ENCODE results near the gene CAPZB. TPM values are rescaled to one million over a fixed set of nuclear protein-coding genes. Genes with fewer than 3 reads are reported as not detected.

CAPZB gene
- polyA plus RNA-seq, 3 donors: 229 to 280 (median 234) TPM

- DNase-seq (ENCODE audit: extremely low read depth in 1 of 11, low read depth in 9 of 11, low spot score in 4 of 11): no peak
Observed at GRCh38 chr1:19349999-19350398, 135.3 kb downstream of the CAPZB start.

DNA sequence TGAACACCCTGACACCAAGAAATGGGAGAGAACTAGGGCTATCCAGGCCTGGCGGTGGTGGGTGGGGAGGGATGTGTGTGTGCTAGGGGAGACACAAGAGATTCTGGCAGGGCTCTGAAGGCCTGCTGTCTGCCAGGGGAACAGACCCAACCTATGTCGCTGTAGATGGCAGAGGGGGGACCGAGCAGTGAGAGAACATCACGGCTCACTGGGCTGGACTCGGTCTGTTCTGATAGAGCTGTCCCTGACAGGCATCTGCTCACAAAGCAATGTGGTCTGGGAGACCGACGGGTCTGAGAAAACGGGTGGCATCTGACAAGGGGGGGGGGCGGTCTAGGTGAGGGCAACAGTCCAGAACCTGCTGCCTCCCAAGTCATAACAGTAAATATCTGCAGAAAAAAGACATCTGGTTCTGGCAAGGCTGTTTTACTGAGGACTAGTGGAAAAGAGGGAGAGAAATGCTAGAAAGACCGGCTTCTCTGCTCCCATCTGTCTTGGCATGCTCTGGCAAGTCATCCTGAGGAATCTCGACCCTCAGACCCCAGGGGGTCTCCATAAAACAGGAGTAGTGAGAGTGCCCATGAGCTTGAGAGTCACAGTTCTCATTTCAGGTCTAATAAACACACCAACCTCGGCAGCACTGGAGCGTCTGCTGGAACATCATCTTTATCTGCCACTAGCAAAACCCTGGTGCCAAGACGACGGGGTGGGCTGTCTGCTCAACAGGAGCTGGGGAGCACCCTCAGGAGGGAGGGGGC, 136.7 kb downstream of the CAPZB start:
- no peak for DNase-seq (ENCODE audit: extremely low read depth in 1 of 11, low read depth in 9 of 11, low spot score in 4 of 11)

DNA sequence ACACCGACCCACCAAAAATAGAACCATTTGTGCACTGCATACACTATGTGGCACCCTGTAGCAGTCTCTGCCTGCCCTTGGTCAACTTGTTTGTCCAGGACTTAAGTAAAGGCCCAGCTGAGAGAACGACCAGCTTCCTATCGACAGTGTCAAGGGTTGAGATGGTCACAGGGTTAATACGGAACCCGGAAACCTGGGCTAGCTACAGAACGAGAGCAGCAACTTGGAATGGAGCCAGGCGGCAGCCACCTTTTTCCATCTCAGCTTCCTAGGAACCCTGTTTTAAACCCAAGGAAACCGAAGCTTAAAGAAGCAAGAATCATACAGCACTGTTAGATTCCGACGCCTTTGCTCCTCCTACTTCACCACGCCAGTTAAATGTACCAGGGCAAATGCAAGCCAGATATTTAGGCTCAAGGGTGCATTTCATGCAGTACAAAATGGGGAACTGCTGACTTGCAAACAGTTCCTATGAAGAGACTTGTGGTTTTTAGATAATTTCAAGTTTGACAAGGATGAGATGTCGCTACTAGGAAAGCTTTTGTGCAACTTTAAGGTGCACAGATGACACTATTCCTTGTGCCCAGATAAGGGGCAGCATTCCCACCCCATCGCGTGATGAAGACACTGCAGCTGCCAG, 137.7 kb downstream of the CAPZB start:
- DNase-seq (ENCODE audit: extremely low read depth in 1 of 11, low read depth in 9 of 11, low spot score in 4 of 11): no peak

GRCh38 chr1:19346026-19346425, 139.3 kb downstream of the CAPZB start:
- no peak for DNase-seq (ENCODE audit: extremely low read depth in 1 of 11, low read depth in 9 of 11, low spot score in 4 of 11)

- no peak for DNase-seq (ENCODE audit: extremely low read depth in 1 of 11, low read depth in 9 of 11, low spot score in 4 of 11)
Observed at GRCh38 chr1:19345391-19345790, 139.9 kb downstream of the CAPZB start.

DNA sequence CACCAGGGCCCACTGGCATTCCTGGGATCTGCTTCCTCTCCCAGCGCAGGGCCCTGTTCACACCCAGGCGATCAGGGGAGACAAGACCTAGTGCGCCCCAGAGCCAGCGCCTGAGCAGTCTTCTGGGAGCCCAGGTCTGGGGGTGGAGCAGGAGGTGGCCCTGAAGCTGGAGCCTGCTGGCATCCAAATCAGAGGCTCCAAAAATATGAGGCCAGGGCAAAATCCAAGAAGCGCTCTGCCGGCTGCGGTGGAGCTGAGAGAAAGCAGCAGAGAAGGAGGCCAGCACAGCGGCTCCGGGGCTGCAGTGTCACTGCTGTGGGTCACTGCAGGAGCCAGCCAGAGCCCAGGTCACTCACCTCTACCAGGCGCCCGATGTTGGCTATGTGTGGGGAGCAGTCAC, 140.5 kb downstream of the CAPZB start:
- DNase-seq (ENCODE audit: extremely low read depth in 1 of 11, low read depth in 9 of 11, low spot score in 4 of 11): no peak

DNA sequence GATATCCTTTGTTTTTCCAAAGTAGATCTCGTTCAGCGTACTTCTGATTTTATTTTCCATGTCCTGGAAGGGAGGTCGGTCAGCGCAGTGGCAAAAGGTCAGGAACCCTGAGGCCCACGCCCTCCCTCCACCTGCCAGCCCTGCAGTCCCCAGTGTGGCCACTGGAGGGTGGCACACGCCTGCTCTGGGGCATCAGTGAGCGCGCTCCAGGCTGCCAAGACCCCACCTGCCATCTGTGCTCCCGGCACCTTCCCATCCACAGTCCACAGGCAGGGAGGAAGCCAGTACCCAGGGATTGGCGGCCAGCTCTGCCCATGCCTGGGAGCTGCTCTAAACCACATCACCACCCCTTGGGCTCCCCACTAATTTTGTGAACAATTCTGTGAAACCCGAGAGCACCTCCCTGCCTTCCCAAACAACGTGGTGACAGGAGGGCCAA, 140.9 kb downstream of the CAPZB start:
- no peak for DNase-seq (ENCODE audit: extremely low read depth in 1 of 11, low read depth in 9 of 11, low spot score in 4 of 11)

- DNase-seq (ENCODE audit: extremely low read depth in 1 of 11, low read depth in 9 of 11, low spot score in 4 of 11): no peak
Observed at GRCh38 chr1:19343617-19344350, 141.6 kb downstream of the CAPZB start.

DNA sequence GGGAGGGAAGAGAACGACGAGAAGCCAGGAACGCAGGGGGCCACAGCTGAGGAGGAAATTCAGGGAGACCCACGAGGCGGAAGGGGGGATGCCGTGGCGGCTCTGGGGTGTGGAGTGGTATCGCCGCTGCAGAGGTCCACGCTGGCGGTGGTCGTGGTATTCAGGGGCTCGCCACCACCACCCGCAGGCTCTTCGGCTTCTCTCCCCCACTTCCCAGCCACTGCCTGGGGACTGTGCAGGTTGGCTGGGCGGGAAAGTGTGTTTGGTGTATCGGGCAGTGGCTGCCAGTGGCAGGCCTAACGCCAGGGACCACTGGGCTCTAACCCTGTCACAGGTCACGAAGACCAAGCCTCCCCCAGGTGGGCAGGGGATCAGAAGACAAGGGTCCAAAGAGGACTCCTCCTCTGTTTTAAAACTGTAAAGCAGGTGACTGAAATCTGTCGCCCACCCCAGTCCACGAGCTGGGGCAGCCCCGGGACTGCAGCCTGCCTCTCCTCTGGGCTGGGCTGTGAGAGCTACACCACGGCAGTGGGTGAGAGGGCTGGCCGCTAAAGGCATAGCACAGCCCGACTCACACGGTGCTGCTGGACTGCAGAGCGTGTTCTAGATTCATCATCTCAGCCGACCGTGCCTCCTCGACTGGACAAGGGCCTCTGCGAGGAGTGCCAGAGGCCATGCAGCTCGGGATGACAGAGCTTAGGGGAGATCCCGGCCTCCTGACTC, 142.3 kb downstream of the CAPZB start:
- DNase-seq (ENCODE audit: extremely low read depth in 1 of 11, low read depth in 9 of 11, low spot score in 4 of 11): no peak

- DNase-seq (ENCODE audit: extremely low read depth in 1 of 11, low read depth in 9 of 11, low spot score in 4 of 11): no peak
Observed at GRCh38 chr1:19342062-19342750, 143.1 kb downstream of the CAPZB start.

DNA sequence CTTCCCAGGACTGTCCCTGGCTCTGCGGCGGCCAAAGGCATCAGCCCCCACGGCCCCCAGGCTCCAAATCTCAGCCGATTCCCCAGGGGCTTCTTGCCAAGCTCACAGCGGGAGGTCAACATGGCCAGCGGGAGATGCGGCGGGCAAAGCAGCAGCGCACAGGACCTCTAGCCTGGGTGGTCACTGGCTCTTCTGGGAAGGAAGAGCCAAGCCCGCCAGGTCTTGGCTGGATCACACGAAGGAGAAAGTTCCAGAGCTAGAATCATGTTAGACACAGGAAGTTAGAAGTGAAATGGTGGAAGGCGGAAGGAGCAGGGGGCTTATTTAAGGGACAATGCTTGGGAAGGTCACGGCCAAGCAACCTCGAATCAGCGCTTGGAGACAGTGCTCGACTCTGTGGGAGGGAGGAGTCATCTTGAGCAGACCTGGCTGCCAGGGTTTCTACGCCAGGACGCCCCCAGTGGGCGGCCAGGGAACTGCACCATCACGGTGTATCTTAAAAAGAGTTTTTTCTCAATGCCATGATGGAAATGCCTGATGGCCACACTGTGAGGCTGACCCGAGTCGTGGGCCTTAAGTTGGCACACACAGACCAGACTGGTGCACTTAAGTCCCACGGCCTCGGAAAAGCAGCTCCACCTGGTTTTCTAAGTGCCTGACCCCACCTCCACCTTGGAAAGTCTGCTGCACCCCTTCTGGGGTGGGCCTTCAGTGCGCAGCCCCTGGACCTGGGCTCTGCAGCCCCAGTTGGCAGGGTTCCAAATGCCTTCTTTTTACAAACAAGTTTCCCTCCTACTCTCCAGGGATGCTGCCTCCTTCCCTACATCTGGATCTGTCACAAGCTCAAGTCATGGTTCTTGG, 143.9 kb downstream of the CAPZB start:
- peak in 8 of 11 donors; percentile 26 to 56 (median 45) for DNase-seq (ENCODE audit: extremely low read depth in 1 of 11, low read depth in 9 of 11, low spot score in 4 of 11)

GRCh38 chr1:19340387-19340937, 144.9 kb downstream of the CAPZB start:
- no peak for DNase-seq (ENCODE audit: extremely low read depth in 1 of 11, low read depth in 9 of 11, low spot score in 4 of 11)

DNA sequence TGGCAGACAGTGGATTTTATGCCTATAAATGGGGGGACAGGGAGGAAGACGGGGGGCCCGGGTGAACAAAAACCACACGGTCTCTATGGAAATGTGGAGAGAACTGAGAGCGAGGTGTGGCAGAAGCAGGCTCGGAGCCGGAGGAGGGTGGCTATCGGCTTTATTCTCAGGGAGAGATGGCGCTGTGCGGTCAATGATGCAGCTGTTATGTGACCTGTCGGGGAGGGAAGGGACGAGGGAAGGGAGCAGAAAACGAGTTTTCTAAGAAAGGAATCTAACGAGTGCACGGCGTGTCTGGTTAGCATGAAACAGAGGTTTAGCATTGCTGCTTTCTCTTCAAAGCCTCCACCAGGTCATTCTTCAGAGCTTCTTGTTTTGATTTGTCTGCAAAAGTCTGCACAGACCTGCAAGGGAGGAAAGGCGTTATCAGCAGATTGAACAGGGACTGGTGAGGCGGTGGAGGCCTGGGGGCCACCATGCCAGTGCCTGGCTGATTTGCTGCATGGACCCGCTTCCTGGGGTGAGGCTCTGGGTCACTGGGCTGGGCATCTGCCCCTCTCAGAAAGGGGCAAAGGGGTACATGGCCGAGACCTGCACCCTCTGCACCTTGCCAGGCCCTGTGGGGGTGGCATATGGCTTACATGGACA, 146.0 kb downstream of the CAPZB start:
- DNase-seq (ENCODE audit: extremely low read depth in 1 of 11, low read depth in 9 of 11, low spot score in 4 of 11): no peak

DNA sequence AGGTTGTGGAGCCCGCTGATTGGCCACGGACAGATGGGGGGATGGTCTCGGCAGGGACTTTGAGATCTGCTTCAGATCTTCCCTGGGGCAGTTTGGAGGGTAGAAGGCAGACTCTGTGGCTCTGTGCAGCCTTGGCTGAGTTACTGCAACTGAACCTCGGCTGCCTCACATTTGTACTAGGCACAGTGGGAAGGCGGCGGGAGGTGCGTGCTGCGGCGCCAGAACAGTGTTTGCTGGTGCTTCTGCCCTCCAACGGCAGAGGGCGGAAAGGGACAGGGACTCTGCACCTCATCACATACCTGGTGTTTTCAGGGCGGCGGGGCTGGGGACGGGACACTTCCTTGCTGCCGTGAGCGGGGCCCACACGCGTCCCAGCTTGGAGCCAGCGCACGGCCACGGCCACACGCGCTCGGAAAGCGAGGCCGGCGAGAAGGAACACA, 147.0 kb downstream of the CAPZB start:
- no peak for DNase-seq (ENCODE audit: extremely low read depth in 1 of 11, low read depth in 9 of 11, low spot score in 4 of 11)

DNA sequence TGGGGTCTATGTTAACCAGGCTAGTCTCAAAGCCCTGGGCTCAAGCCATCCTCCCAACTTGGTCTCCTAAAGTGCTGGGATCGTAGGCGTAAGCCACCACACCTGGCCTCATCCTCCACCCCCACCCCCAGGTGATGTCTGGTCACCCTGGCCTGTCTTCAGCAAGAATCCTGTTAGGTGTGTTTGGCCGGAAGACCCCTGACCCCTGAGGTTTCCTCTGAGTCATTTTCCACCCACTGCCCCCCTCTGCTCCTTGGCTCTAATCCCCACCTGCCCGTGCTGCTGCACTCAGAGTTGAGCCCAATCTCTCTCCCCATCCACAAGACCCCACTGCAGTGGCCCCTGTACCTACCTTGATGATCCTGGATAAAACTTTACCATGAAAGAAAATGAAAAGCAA, 148.1 kb downstream of the CAPZB start:
- no peak for DNase-seq (ENCODE audit: extremely low read depth in 1 of 11, low read depth in 9 of 11, low spot score in 4 of 11)

DNA sequence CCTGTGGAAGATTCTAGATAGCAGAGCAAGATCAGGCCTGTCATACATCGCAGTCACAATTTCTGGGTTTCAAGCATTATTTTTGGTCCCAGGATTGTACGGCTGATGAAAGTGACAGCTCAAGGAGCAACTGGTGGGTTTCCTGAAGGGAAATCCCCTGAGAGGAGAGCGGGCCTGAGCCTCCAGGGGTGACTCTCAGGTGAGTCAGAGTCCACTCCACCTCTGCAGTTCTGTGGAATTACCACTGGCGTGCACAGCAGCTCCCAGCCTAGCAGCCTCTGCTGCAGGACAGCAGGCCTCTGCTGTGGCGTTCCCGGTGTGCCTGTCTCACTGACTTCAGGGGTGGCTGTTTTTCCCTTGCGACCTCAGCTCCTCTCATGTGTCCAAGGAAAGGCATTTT, 148.8 kb downstream of the CAPZB start:
- DNase-seq (ENCODE audit: extremely low read depth in 1 of 11, low read depth in 9 of 11, low spot score in 4 of 11): no peak
